Measurements from ENCODE around the gene TMOD1.
"Not testable (repeated sequence)": the region's sequence is repeated elsewhere in the genome, so short reads cannot be mapped to it uniquely, and the experiment has no call there.

TMOD1 gene

GRCh38 chr9:97501177-97501971 lies at the start of gene TMOD1:
Gene TMOD1 (plus strand): TSS chr9:97501666. CDS start chr9:97524189, 22,523 bp downstream.
- no peak for DNase-seq

GRCh38 chr9:97453573-97453972 lies 47.9 kb upstream of the TMOD1 start:
- DNase-seq: not testable (repeated sequence)

GRCh38 chr9:97456841-97457240 lies 44.6 kb upstream of the TMOD1 start:
- not testable (repeated sequence) for DNase-seq

- no peak for DNase-seq
These were observed 42.1 kb upstream of the TMOD1 start for GRCh38 chr9:97459326-97459725.

GRCh38 chr9:97462159-97462558 lies 39.3 kb upstream of the TMOD1 start:
- no peak for DNase-seq

GRCh38 chr9:97462914-97463313 lies 38.6 kb upstream of the TMOD1 start:
- no peak for DNase-seq

- DNase-seq: no peak
These were observed 32.6 kb upstream of the TMOD1 start for GRCh38 chr9:97468658-97469448.

GRCh38 chr9:97470076-97470475 lies 31.4 kb upstream of the TMOD1 start:
- DNase-seq: no peak

- DNase-seq: no peak
These were observed 27.7 kb upstream of the TMOD1 start for GRCh38 chr9:97473717-97474116.

- no peak for DNase-seq
These were observed 27.0 kb upstream of the TMOD1 start for GRCh38 chr9:97474372-97474925.

GRCh38 chr9:97475059-97475458 lies 26.4 kb upstream of the TMOD1 start:
- DNase-seq: no peak

GRCh38 chr9:97478301-97478981 lies 23.0 kb upstream of the TMOD1 start:
- DNase-seq: no peak

- DNase-seq: no peak
These were observed 21.8 kb upstream of the TMOD1 start for GRCh38 chr9:97479496-97480159.

- DNase-seq: no peak
These were observed 21.3 kb upstream of the TMOD1 start for GRCh38 chr9:97480174-97480573.

GRCh38 chr9:97480749-97481148 lies 20.7 kb upstream of the TMOD1 start:
- no peak for DNase-seq

- DNase-seq: no peak
These were observed 17.3 kb upstream of the TMOD1 start for GRCh38 chr9:97484134-97484533.

- DNase-seq: no peak
These were observed 14.4 kb upstream of the TMOD1 start for GRCh38 chr9:97487107-97487506.

- no peak for DNase-seq
These were observed 13.6 kb upstream of the TMOD1 start for GRCh38 chr9:97487861-97488260.

GRCh38 chr9:97491216-97491999 lies 10.1 kb upstream of the TMOD1 start:
- DNase-seq: no peak

GRCh38 chr9:97497558-97498375 lies 3.7 kb upstream of the TMOD1 start:
- not testable (repeated sequence) for DNase-seq

- DNase-seq: not testable (repeated sequence)
These were observed 2.6 kb upstream of the TMOD1 start for GRCh38 chr9:97498846-97499245.
